Endothelial cell of umbilical vein (primary cell): ENCODE results near the gene INAVA. TPM values are rescaled to one million over a fixed set of nuclear protein-coding genes. Genes with fewer than 3 reads are reported as not detected.

Experiments
- BruUV-seq: library from RNA; stranded (reverse); fragments of 400-500 nt; replicated peaks from 2 replicates; lab custom pipeline; 2021; lab: Mats Ljungman, UMichigan
- CTCF ChIA-PET: fragments of 300-600, 350-600 bp; sonication (Branson Sonifier 250); formaldehyde crosslinking; loops from one replicate; lab custom pipeline; 2021; ENCODE audit warnings: antibody characterized with exemption, inconsistent platforms; lab: Charles Lee
- POLR2A ChIA-PET: fragments of 300-600, 350-600 bp; sonication (Branson Sonifier 250); formaldehyde crosslinking; loops from one replicate; lab custom pipeline; 2021; ENCODE audit warnings: antibody characterized with exemption, inconsistent platforms; lab: Charles Lee
- DNase-seq: peaks from one replicate; pipeline ENCODE4 v3.0.0-alpha.2; 2011; ENCODE audit warnings: low read depth, low spot score
- FAIRE-seq: peaks from 2 replicates; lab custom pipeline; 2011; peaks lifted over from hg19 to GRCh38; lab: Jason Lieb, UNC
- H2AFZ ChIP-seq: 2 replicates; pipeline ENCODE4 v1.6.0; 2012; ENCODE audit warnings: low read depth, low read length, control low read depth, inconsistent platforms
- H3K27ac ChIP-seq: 2 replicates; pipeline ENCODE4 v1.5.1; 2011; ENCODE audit warnings: low read depth, mild to moderate bottlenecking, control low read depth, low read length, moderate library complexity; ENCODE audit not compliant: insufficient read depth
- H3K27me3 ChIP-seq, 2 experiments: 2 replicates each; pipeline versions ENCODE4 v1.6.0 to v1.6.1; 2011; ENCODE audit warnings: low read length in 2 of 2, mixed read lengths in 1 of 2; ENCODE audit not compliant: control insufficient read depth in 2 of 2, insufficient read depth in 2 of 2
- H3K36me3 ChIP-seq, 2 experiments: 2 replicates in 1 of 2; 3 replicates in 1 of 2; pipeline ENCODE4 v1.5.1; 2011; ENCODE audit warnings: low read length in 2 of 2, mild to moderate bottlenecking in 1 of 2, moderate library complexity in 1 of 2; ENCODE audit not compliant: control insufficient read depth in 2 of 2, insufficient read depth in 2 of 2; ENCODE audit errors: extremely low read depth in 1 of 2
- H3K4me1 ChIP-seq: 3 replicates; pipeline ENCODE4 v1.5.1; 2011; ENCODE audit warnings: mild to moderate bottlenecking, low read length; ENCODE audit not compliant: control insufficient read depth, insufficient read depth; ENCODE audit errors: extremely low read depth
- H3K4me2 ChIP-seq: 2 replicates; pipeline ENCODE4 v1.6.1; 2011; ENCODE audit warnings: low read length, control low read depth, mixed read lengths; ENCODE audit not compliant: insufficient read depth
- H3K4me3 ChIP-seq, 3 experiments: fragments of 200-600 bp in 1 of 3; sonication (generic), shearing (Covaris generic) in 1 of 3; replicated peaks in 1 of 3; 2 replicates each; pipeline ENCODE4 v1.5.1; 2011 to 2016; ENCODE audit warnings: control low read depth in 3 of 3, low read length in 3 of 3, mild to moderate bottlenecking in 2 of 3, inconsistent platforms in 1 of 3, low read depth in 1 of 3, moderate library complexity in 1 of 3; ENCODE audit not compliant: insufficient read depth in 1 of 3
- H3K79me2 ChIP-seq: 2 replicates; pipeline ENCODE4 v1.6.0; 2012; ENCODE audit warnings: low read length, inconsistent platforms; ENCODE audit not compliant: control insufficient read depth, insufficient read depth
- H3K9ac ChIP-seq: replicated peaks from 2 replicates; pipeline ENCODE3; 2011; ENCODE audit warnings: low read length, control low read depth; ENCODE audit not compliant: insufficient read depth; ENCODE audit errors: extremely low read depth
- H3K9me1 ChIP-seq: replicated peaks from 3 replicates; pipeline ENCODE4 v1.6.0; 2011; ENCODE audit warnings: mild to moderate bottlenecking, low read length; ENCODE audit not compliant: control insufficient read depth, insufficient read depth; ENCODE audit errors: extremely low read depth
- H3K9me3 ChIP-seq: replicated peaks from 2 replicates; pipeline ENCODE4 v1.5.1; 2012; ENCODE audit warnings: low read length, inconsistent platforms; ENCODE audit not compliant: control insufficient read depth, insufficient read depth
- H4K20me1 ChIP-seq: replicated peaks from 2 replicates; pipeline ENCODE3; 2011; ENCODE audit warnings: mild to moderate bottlenecking, low read length; ENCODE audit not compliant: control insufficient read depth, insufficient read depth; ENCODE audit errors: extremely low read depth
- CTCF ChIP-seq, 2 donors: IDR thresholded peaks; 1 replicate in 1 of 2; 2 replicates in 1 of 2; pipeline ENCODE4 v1.5.1; 2011; ENCODE audit warnings: low read length in 2 of 2, mild to moderate bottlenecking in 2 of 2, moderate library complexity in 2 of 2, control low read depth in 1 of 2, inconsistent platforms in 1 of 2, low read depth in 1 of 2; ENCODE audit not compliant: insufficient read depth in 1 of 2; ENCODE audit errors: extremely low read depth in 1 of 2
- EZH2 ChIP-seq: IDR thresholded peaks from 2 replicates; pipeline ENCODE4 v1.6.1; 2012; ENCODE audit warnings: borderline replicate concordance, low read depth, mild to moderate bottlenecking, moderate library complexity, low read length, inconsistent platforms; ENCODE audit not compliant: severe bottlenecking
- FOS ChIP-seq: IDR thresholded peaks from 2 replicates; pipeline ENCODE4 v1.6.1; 2011; ENCODE audit warnings: mild to moderate bottlenecking, low read length, moderate library complexity, borderline replicate concordance; ENCODE audit not compliant: insufficient read depth
- GATA2 ChIP-seq: IDR thresholded peaks from 2 replicates; pipeline ENCODE4 v1.7.0; 2011; ENCODE audit warnings: low read depth, mild to moderate bottlenecking, moderate library complexity, mixed read lengths, low read length; ENCODE audit not compliant: insufficient read length, insufficient read depth
- JUN ChIP-seq: IDR thresholded peaks from 2 replicates; pipeline ENCODE4 v1.6.1; 2011; ENCODE audit warnings: borderline replicate concordance, low read depth; ENCODE audit not compliant: insufficient read length, insufficient read depth
- MYC ChIP-seq: IDR thresholded peaks from one replicate; pipeline ENCODE4 v1.6.1; 2011; ENCODE audit warnings: mild to moderate bottlenecking, low read depth, low read length
- POLR2A ChIP-seq: IDR thresholded peaks from 2 replicates; pipeline ENCODE4 v1.6.1; 2012; ENCODE audit warnings: low read depth, mild to moderate bottlenecking, control low read depth, low read length
- POLR2AphosphoS5 ChIP-seq: IDR thresholded peaks from 2 replicates; pipeline ENCODE4 v1.6.1; 2012; ENCODE audit warnings: low read depth, mild to moderate bottlenecking, control low read depth, low read length, moderate library complexity; ENCODE audit not compliant: insufficient read depth
- dilution Hi-C: fragments of 300-500 bp; cut with MboI; formaldehyde crosslinking; loops from one replicate; pipeline ENCODE4 v1.15.0; 2019; ENCODE audit warnings: low sequenced_read_pairs; ENCODE audit not compliant: extremely low pct_ligation_motif_present
- intact Hi-C: fragments of 100-400 bp; cut with micrococcal nuclease; formaldehyde crosslinking; loops from one replicate; pipeline ENCODE4 v1.10.0; 2022
- polyA plus RNA-seq, 4 experiments: library from polyadenylated mRNA; depleted of rRNA in 3 of 4; stranded (reverse) in 3 of 4; unstranded in 1 of 4; fragments of >200 nt; gene quantifications; 2 replicates each; pipeline versions ENCODE4 v1.2.1 to v1.2.3, GENCODE V29; 2011 to 2012; ENCODE audit warnings: missing spikeins in 1 of 4
- total RNA-seq: library from RNA; stranded (reverse); gene quantifications from 2 replicates; pipeline ENCODE4 v1.2.3, GENCODE V29; 2021
- TF ChIP-seq, protein P1 (sequence below): IDR thresholded peaks from 2 replicates; pipeline ENCODE4 v1.6.1; 2011; ENCODE audit not compliant: insufficient read depth, insufficient read length

The INAVA gene
- total and polyA plus RNA-seq, 2 donors (not counting 3 experiments of a cell fraction or from before 2014, with no cell fraction given), result 0.42 TPM; not detected in 1

DNA sequence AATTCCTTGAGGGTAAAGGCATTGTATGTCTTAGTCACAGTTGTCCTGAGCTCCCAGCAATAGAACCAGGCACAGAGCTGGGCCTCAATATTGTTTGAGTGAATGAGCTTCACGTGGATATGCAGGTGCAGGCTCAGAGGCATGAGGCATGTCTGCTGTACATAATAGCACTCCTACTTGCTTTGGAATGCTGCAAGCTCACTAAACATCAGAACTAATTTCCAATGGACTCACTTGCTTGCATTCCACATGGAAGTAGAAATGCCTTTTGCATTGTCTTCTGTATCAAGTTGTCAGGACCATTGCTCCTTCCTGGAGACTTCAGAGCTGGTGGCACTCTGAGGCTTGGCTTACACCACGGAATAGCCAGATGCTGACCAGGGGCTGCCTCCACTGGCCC lies 37.1 kb downstream of the INAVA start:
- no TSS peak for BruUV-seq
- no peak overlapping the region for H3K4me3 ChIP-seq
- ChIA-PET CTCF (no interaction called here), POLR2A (no interaction called here)
- TF ChIP-seq GATA2 (no peak), FOS (no peak), POLR2AphosphoS5 (no peak), JUN (no peak), EZH2 (no peak), POLR2A (no peak), MYC (no peak), CTCF (IDR thresholded peaks at IDR 0.05; ENCODE audit: extremely low read depth in 1 of 2, insufficient read depth in 1 of 2, low read depth in 1 of 2, low read length in 2 of 2) (no peak)
- TF ChIP-seq, protein P1, sequence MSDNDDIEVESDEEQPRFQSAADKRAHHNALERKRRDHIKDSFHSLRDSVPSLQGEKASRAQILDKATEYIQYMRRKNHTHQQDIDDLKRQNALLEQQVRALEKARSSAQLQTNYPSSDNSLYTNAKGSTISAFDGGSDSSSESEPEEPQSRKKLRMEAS, result no peak
- intact Hi-C loops, result no loop called here
- dilution Hi-C loops, result no loop called here
- H3K9me3 ChIP-seq, result no peaks in the 10 kb centered on the region
- no peaks in the 10 kb centered on the region for H3K9me1 ChIP-seq
- H3K36me3 ChIP-seq, result no peaks in the 10 kb centered on the region
- H2AFZ ChIP-seq, result no peak overlapping the region
- no peak overlapping the region for H3K27ac ChIP-seq
- FAIRE-seq (no peak), DNase-seq (no peak)
- no peaks in the 10 kb centered on the region for H3K79me2 ChIP-seq
- H3K4me2 ChIP-seq, result no peak overlapping the region
- H3K27me3 ChIP-seq, result peaks cover 0 to 9% of the 10 kb centered on the region in 2 experiments
- H3K4me1 ChIP-seq, result no peaks in the 10 kb centered on the region
- no peaks in the 10 kb centered on the region for H4K20me1 ChIP-seq
- no peak overlapping the region for H3K9ac ChIP-seq
